ENCODE measurements around the gene RFXANK.

GRCh38 chr19:19240476-19240875, 48.4 kb downstream of the RFXANK start:
- TF ChIP-seq, protein P1, sequence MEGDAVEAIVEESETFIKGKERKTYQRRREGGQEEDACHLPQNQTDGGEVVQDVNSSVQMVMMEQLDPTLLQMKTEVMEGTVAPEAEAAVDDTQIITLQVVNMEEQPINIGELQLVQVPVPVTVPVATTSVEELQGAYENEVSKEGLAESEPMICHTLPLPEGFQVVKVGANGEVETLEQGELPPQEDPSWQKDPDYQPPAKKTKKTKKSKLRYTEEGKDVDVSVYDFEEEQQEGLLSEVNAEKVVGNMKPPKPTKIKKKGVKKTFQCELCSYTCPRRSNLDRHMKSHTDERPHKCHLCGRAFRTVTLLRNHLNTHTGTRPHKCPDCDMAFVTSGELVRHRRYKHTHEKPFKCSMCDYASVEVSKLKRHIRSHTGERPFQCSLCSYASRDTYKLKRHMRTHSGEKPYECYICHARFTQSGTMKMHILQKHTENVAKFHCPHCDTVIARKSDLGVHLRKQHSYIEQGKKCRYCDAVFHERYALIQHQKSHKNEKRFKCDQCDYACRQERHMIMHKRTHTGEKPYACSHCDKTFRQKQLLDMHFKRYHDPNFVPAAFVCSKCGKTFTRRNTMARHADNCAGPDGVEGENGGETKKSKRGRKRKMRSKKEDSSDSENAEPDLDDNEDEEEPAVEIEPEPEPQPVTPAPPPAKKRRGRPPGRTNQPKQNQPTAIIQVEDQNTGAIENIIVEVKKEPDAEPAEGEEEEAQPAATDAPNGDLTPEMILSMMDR (conservative IDR thresholded peaks at IDR 0.05 in 1 of 2, IDR thresholded peaks at IDR 0.05 in 1 of 2; ENCODE audit: extremely low read depth in 1 of 2, insufficient read depth in 1 of 2, low read depth in 1 of 2, low read length in 2 of 2): no peak
- TF ChIP-seq EZH2 (IDR thresholded peaks at IDR 0.05; ENCODE audit: borderline replicate concordance, low read length): no peak
